ENCODE data around the gene SKAP1. TPM values are rescaled to one million over a fixed set of nuclear protein-coding genes. Genes with fewer than 3 reads are reported as not detected.

SKAP1 gene
- total RNA-seq, 1 donor from 2014 or later = 0.38 TPM

- intact Hi-C loops (cut with DNase I) = no loop called here
- DNase-seq (ENCODE audit: missing footprints) (no peak), ATAC-seq (no peak)
These were observed 302.5 kb downstream of the SKAP1 start for GRCh38 chr17:48127371-48128051.

- intact Hi-C loops (cut with DNase I) = no loop called here
- DNase-seq (ENCODE audit: missing footprints) = no peak
- no peak for ATAC-seq
These were observed 303.5 kb downstream of the SKAP1 start for GRCh38 chr17:48126532-48126850.

GRCh38 chr17:48125829-48126531 is 304.0 kb downstream of the SKAP1 start:
- DNase-seq (ENCODE audit: missing footprints) = no peak
- no peak for ATAC-seq
- intact Hi-C loops (cut with DNase I) = no loop called here

GRCh38 chr17:48123776-48124388 is 306.1 kb downstream of the SKAP1 start:
- ATAC-seq (no peak), DNase-seq (ENCODE audit: missing footprints) (no peak)
- intact Hi-C loops (cut with DNase I) = no loop called here

GRCh38 chr17:48123111-48123510 is 306.9 kb downstream of the SKAP1 start:
- ATAC-seq (no peak), DNase-seq (ENCODE audit: missing footprints) (no peak)
- intact Hi-C loops (cut with DNase I) = no loop called here

- intact Hi-C loops (cut with DNase I) = no loop called here
- ATAC-seq = no peak
- no peak for DNase-seq (ENCODE audit: missing footprints)
These were observed 307.4 kb downstream of the SKAP1 start for GRCh38 chr17:48122665-48123045.

GRCh38 chr17:48121923-48122664 is 307.9 kb downstream of the SKAP1 start:
- intact Hi-C loops (cut with DNase I) = no loop called here
- ATAC-seq (no peak), DNase-seq (ENCODE audit: missing footprints) (no peak)

GRCh38 chr17:48113201-48113676 is 316.8 kb downstream of the SKAP1 start:
- intact Hi-C loops (cut with DNase I) = no loop called here
- DNase-seq (ENCODE audit: missing footprints) (no peak), ATAC-seq (peak; percentile 42)

GRCh38 chr17:48111937-48112241 is 318.1 kb downstream of the SKAP1 start:
- DNase-seq (ENCODE audit: missing footprints) = no peak
- intact Hi-C loops (cut with DNase I) = no loop called here
- ATAC-seq = no peak

- intact Hi-C loops (cut with DNase I) = no loop called here
These were observed 319.3 kb downstream of the SKAP1 start for GRCh38 chr17:48110761-48111160.

GRCh38 chr17:48107137-48108055 is 322.6 kb downstream of the SKAP1 start, which contains the start of gene SNX11:
SNX11 (plus strand) TSS chr17:48107766; CDS start chr17:48112044, 4,278 bp downstream.
- intact Hi-C loops (cut with DNase I) = no loop called here
- ATAC-seq = peak; percentile 98
- peak; percentile 95 for DNase-seq (ENCODE audit: missing footprints)

More at GRCh38 chr17:48110761-48111160, 319.3 kb downstream of the SKAP1 start:
- DNase-seq (ENCODE audit: missing footprints) = no peak
- ATAC-seq = no peak

GRCh38 chr17:48106802-48107136 is 323.2 kb downstream of the SKAP1 start:
- DNase-seq (ENCODE audit: missing footprints) = no peak
- no peak for ATAC-seq
- intact Hi-C loops (cut with DNase I) = no loop called here

- intact Hi-C loops (cut with DNase I) = no loop called here
- ATAC-seq (no peak), DNase-seq (ENCODE audit: missing footprints) (no peak)
These were observed 325.6 kb downstream of the SKAP1 start for GRCh38 chr17:48104440-48104839.

GRCh38 chr17:48102798-48103715 is 327.0 kb downstream of the SKAP1 start:
- no peak for DNase-seq (ENCODE audit: missing footprints)
- intact Hi-C loops (cut with DNase I) = no loop called here
- no peak for ATAC-seq

GRCh38 chr17:48102043-48102750 is 327.8 kb downstream of the SKAP1 start:
- ATAC-seq = no peak
- intact Hi-C loops (cut with DNase I) = no loop called here
- no peak for DNase-seq (ENCODE audit: missing footprints)

GRCh38 chr17:48101012-48101720 is 328.8 kb downstream of the SKAP1 start, which contains the start of gene CBX1:
CBX1 (minus strand) TSS chr17:48101478; CDS start chr17:48077004, 24,474 bp downstream.
- DNase-seq (ENCODE audit: missing footprints) = peak; percentile 98
- intact Hi-C loops (cut with DNase I) = no loop called here
- peak; percentile 99 for ATAC-seq
